B cell (primary cell): Measurements from ENCODE around the gene GLIS1. TPM values are rescaled to one million over a fixed set of nuclear protein-coding genes. Genes with fewer than 3 reads are reported as not detected.

Experiments used
- ATAC-seq: fragments of 200-7000 bp; cut with Tn5 transposase; one replicate; pipeline ENCODE4 v1.10.0; 2021; ENCODE audit warnings: low read depth, mild to moderate bottlenecking, moderate number of reproducible peaks, moderate library complexity
- CTCF ChIA-PET: fragments of 350-600 bp; sonication (Branson Sonifier 250); formaldehyde crosslinking; loops from one replicate; lab custom pipeline; 2021; ENCODE audit warnings: antibody characterized with exemption, inconsistent platforms; lab: Charles Lee
- POLR2A ChIA-PET: fragments of 350-600 bp; sonication (Branson Sonifier 250); formaldehyde crosslinking; loops from one replicate; lab custom pipeline; 2021; ENCODE audit warnings: antibody characterized with exemption; lab: Charles Lee
- DNase-seq: peaks from one replicate; pipeline ENCODE4 v3.0.0; 2013
- H2AFZ ChIP-seq: 2 replicates; pipeline ENCODE4 v1.6.1; 2012; ENCODE audit warnings: mild to moderate bottlenecking, low read depth, low read length; ENCODE audit not compliant: insufficient read depth, poor library complexity, severe bottlenecking
- H3K27ac ChIP-seq, 2 donors: 1 replicate in 1 of 2; 2 replicates in 1 of 2; pipeline ENCODE4 v1.5.1; 2012 to 2013; ENCODE audit warnings: low read length in 2 of 2, mild to moderate bottlenecking in 2 of 2, moderate library complexity in 1 of 2
- H3K27me3 ChIP-seq, 4 experiments: fragments of 200-600 bp in 1 of 4; sonication (generic) in 1 of 4; replicated peaks in 1 of 4; 1 replicate in 2 of 4; 2 replicates in 2 of 4; pipeline versions ENCODE4 v1.6.1 to v1.7.0; 2013 to 2016; ENCODE audit warnings: low read length in 3 of 4, mild to moderate bottlenecking in 2 of 4, mixed read lengths in 1 of 4, moderate library complexity in 1 of 4; ENCODE audit not compliant: insufficient read depth in 4 of 4, control insufficient read depth in 3 of 4; ENCODE audit errors: control extremely low read depth in 1 of 4
- H3K36me3 ChIP-seq, 2 experiments: replicated peaks in 1 of 2; 1 replicate in 1 of 2; 2 replicates in 1 of 2; pipeline versions ENCODE4 v1.6.1 to v1.7.1; 2013; ENCODE audit warnings: low read length in 1 of 2; ENCODE audit not compliant: insufficient read depth in 2 of 2, control insufficient read depth in 1 of 2; ENCODE audit errors: control extremely low read depth in 1 of 2, extremely low read depth in 1 of 2
- H3K4me1 ChIP-seq, 2 donors: fragments of 200-600 bp in 1 of 2; sonication (generic) in 1 of 2; 1 replicate in 1 of 2; 2 replicates in 1 of 2; pipeline versions ENCODE4 v1.5.1 to v1.6.1; 2013 to 2017; ENCODE audit warnings: low read length in 2 of 2; ENCODE audit not compliant: control insufficient read depth in 2 of 2, insufficient read depth in 2 of 2
- H3K4me2 ChIP-seq: replicated peaks from 2 replicates; pipeline ENCODE3; 2012; ENCODE audit warnings: mild to moderate bottlenecking, low read depth, low read length; ENCODE audit not compliant: poor library complexity, severe bottlenecking
- H3K4me3 ChIP-seq, 5 experiments: fragments of 200-600 bp in 1 of 5; sonication (generic) in 1 of 5; 1 replicate in 3 of 5; 2 replicates in 2 of 5; pipeline versions ENCODE4 v1.5.1 to v1.7.0; 2011 to 2016; ENCODE audit warnings: low read length in 4 of 5, mild to moderate bottlenecking in 4 of 5, low read depth in 2 of 5, control low read depth in 1 of 5, moderate library complexity in 1 of 5; ENCODE audit not compliant: insufficient read depth in 1 of 5; ENCODE audit errors: control extremely low read depth in 1 of 5, extremely low read depth in 1 of 5
- H3K79me2 ChIP-seq: fragments of 200-600 bp; sonication (generic); one replicate; pipeline ENCODE4 v1.6.0; 2016; ENCODE audit warnings: low read length; ENCODE audit not compliant: control insufficient read depth, insufficient read depth
- H3K9ac ChIP-seq: fragments of 200-600 bp; sonication (generic); 2 replicates; pipeline ENCODE4 v1.6.1; 2017; ENCODE audit warnings: mild to moderate bottlenecking, low read length, moderate library complexity
- H3K9me3 ChIP-seq, 3 donors: one replicate each; pipeline versions ENCODE4 v1.6.1 to v1.7.1; 2013; ENCODE audit warnings: low read length in 2 of 3; ENCODE audit not compliant: control insufficient read depth in 2 of 3, insufficient read depth in 1 of 3; ENCODE audit errors: control extremely low read depth in 1 of 3
- H4K20me1 ChIP-seq: 2 replicates; pipeline ENCODE4 v1.6.0; 2012; ENCODE audit warnings: mild to moderate bottlenecking, low read length; ENCODE audit not compliant: insufficient read depth, control insufficient read depth, poor library complexity, severe bottlenecking
- H3K27ac Mint-ChIP-seq: one replicate; pipeline ENCODE4 v1.8.0; 2021; ENCODE audit warnings: mixed read lengths
- H3K27me3 Mint-ChIP-seq: one replicate; pipeline ENCODE4 v1.8.0; 2021; ENCODE audit warnings: mixed read lengths
- H3K4me1 Mint-ChIP-seq: one replicate; pipeline ENCODE4 v1.8.0; 2021; ENCODE audit warnings: mixed read lengths
- H3K4me3 Mint-ChIP-seq: one replicate; pipeline ENCODE4 v1.8.0; 2021; ENCODE audit warnings: mixed read lengths
- H3K9me3 Mint-ChIP-seq: one replicate; pipeline ENCODE4 v1.8.0; 2022; ENCODE audit warnings: mixed read lengths; ENCODE audit not compliant: insufficient read depth
- EZH2 ChIP-seq: IDR thresholded peaks from 2 replicates; pipeline ENCODE4 v1.6.1; 2012; ENCODE audit warnings: borderline replicate concordance, low read depth, mild to moderate bottlenecking, moderate library complexity, low read length; ENCODE audit not compliant: insufficient read depth, poor library complexity, severe bottlenecking
- WGBS: methylation state at CpG from one replicate; pipeline ENCODE4 v1.1.5; 2013; ENCODE audit warnings: missing lambda C conversion rate; ENCODE audit not compliant: insufficient coverage; 5-methylcytosine and 5-hydroxymethylcytosine counted together
- intact Hi-C: fragments of 100-400 bp; cut with micrococcal nuclease; formaldehyde crosslinking; loops from one replicate; pipeline ENCODE4 v1.10.0; 2022
- polyA plus RNA-seq: library from polyadenylated mRNA; depleted of rRNA; stranded (reverse); fragments of >200 nt; gene quantifications from 2 replicates; pipeline ENCODE4 v1.2.3, GENCODE V29; 2012
- total RNA-seq, 2 donors: library from RNA; stranded (reverse); fragments of 120-200 nt in 1 of 2; gene quantifications; 1 replicate in 1 of 2; 2 replicates in 1 of 2; pipeline versions ENCODE4 v1.2.3 to v1.2.4, GENCODE V29; 2013 to 2022
- TF ChIP-seq, protein P1 (sequence below): fragments of 200-600 bp; IDR thresholded peaks from one replicate; pipeline ENCODE4 v1.8.0; 2022; ENCODE audit warnings: antibody characterized with exemption, mild to moderate bottlenecking

GLIS1 gene
- total and polyA plus RNA-seq, 2 donors (not counting 1 experiment from before 2014, with no cell fraction given): not detected

- Histone ChIP-seq H3K4me2 (no peak overlapping the region), H4K20me1 (no peaks in the 10 kb centered on the region), H3K36me3 (no peaks in the 10 kb centered on the region), H3K27me3 (peaks cover 0 to 2% (median 1%) of the 10 kb centered on the region in 4 experiments), H3K9ac (no peak overlapping the region), H3K4me3 (no peak overlapping the region), H2AFZ (no peak overlapping the region), H3K9me3 (peaks cover 0 to 8% (median 0%) of the 10 kb centered on the region in 3 donors), H3K79me2 (no peaks in the 10 kb centered on the region), H3K4me1 (no peaks in the 10 kb centered on the region), H3K27ac (no peak overlapping the region)
- CTCF ChIA-PET: no interaction called here
- ATAC-seq (no peak), DNase-seq (no peak)
- TF ChIP-seq, protein P1, sequence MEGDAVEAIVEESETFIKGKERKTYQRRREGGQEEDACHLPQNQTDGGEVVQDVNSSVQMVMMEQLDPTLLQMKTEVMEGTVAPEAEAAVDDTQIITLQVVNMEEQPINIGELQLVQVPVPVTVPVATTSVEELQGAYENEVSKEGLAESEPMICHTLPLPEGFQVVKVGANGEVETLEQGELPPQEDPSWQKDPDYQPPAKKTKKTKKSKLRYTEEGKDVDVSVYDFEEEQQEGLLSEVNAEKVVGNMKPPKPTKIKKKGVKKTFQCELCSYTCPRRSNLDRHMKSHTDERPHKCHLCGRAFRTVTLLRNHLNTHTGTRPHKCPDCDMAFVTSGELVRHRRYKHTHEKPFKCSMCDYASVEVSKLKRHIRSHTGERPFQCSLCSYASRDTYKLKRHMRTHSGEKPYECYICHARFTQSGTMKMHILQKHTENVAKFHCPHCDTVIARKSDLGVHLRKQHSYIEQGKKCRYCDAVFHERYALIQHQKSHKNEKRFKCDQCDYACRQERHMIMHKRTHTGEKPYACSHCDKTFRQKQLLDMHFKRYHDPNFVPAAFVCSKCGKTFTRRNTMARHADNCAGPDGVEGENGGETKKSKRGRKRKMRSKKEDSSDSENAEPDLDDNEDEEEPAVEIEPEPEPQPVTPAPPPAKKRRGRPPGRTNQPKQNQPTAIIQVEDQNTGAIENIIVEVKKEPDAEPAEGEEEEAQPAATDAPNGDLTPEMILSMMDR: no peak
- no peak for TF ChIP-seq EZH2
- H3K9me3 Mint-ChIP-seq: peaks cover 2% of the 10 kb centered on the region
- no peak overlapping the region for H3K27ac Mint-ChIP-seq
- H3K4me1 Mint-ChIP-seq: no peaks in the 10 kb centered on the region
- H3K4me3 Mint-ChIP-seq: no peak overlapping the region
- POLR2A ChIA-PET: no interaction called here
- intact Hi-C loops: no loop called here
- WGBS: 87% methylated on average over 3 of the region's 3 CpGs
- H3K27me3 Mint-ChIP-seq: peaks cover 38% of the 10 kb centered on the region
These were observed 171.1 kb downstream of the GLIS1 start for GRCh38 chr1:53567851-53568250.

DNA sequence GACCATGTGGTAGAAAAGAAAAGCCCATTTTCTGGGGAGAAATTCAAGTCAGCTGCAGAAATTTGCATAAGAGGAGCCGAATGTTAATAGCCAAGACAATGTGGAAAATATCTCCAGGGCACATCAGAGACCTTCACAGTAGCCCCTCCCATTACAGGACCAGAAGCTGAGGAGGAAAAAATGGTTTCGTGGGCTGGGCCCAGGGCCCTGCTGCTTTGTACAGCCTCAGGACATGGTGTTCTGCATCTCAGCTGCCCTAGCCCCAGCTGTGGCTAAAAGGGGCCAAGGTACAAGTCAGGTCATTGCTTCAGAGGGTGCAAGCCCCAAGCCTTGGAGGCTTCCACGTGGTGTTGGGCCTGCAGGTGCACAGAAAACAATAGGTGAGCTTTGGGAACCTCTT lies 171.5 kb downstream of the GLIS1 start:
- Histone ChIP-seq H2AFZ (no peak overlapping the region), H3K4me1 (no peaks in the 10 kb centered on the region), H3K27ac (no peak overlapping the region), H3K4me3 (no peak overlapping the region), H3K36me3 (no peaks in the 10 kb centered on the region), H3K4me2 (no peak overlapping the region), H3K9me3 (peaks cover 0 to 8% (median 0%) of the 10 kb centered on the region in 3 donors), H3K9ac (no peak overlapping the region), H4K20me1 (no peaks in the 10 kb centered on the region), H3K27me3 (peaks cover 0 to 4% (median 3%) of the 10 kb centered on the region in 4 experiments), H3K79me2 (no peaks in the 10 kb centered on the region)
- peaks cover 2% of the 10 kb centered on the region for H3K9me3 Mint-ChIP-seq
- H3K4me1 Mint-ChIP-seq: no peaks in the 10 kb centered on the region
- CTCF ChIA-PET: no interaction called here
- no peak for ATAC-seq
- H3K27ac Mint-ChIP-seq: no peak overlapping the region
- no peak for DNase-seq
- intact Hi-C loops: no loop called here
- TF ChIP-seq EZH2: no peak
- TF ChIP-seq, protein P1: no peak
- peaks cover 42% of the 10 kb centered on the region for H3K27me3 Mint-ChIP-seq
- no peak overlapping the region for H3K4me3 Mint-ChIP-seq
- WGBS: 81% methylated on average over 3 of the region's 3 CpGs
- POLR2A ChIA-PET: no interaction called here
